Sigmoid colon (tissue), 7 donors: Measurements from ENCODE around the gene FXYD3. TPM values are rescaled to one million over a fixed set of nuclear protein-coding genes. Genes with fewer than 3 reads are reported as not detected.

Source experiments
- DNase-seq: peaks from one replicate; pipeline ENCODE4 v3.0.0-alpha.2; 2019
- H3K27ac ChIP-seq, 4 donors: fragments of 200-600 bp; sonication (generic); one replicate each; pipeline ENCODE4 v1.5.1; 2016 to 2019; ENCODE audit warnings: mild to moderate bottlenecking in 1 of 4
- H3K27me3 ChIP-seq, 3 donors: fragments of 200-600 bp; sonication (generic); one replicate each; pipeline ENCODE4 v1.5.1; 2019; ENCODE audit warnings: mild to moderate bottlenecking in 1 of 3
- H3K36me3 ChIP-seq, 4 donors: fragments of 200-600 bp; sonication (generic); one replicate each; pipeline ENCODE4 v1.5.1; 2016 to 2019
- H3K4me1 ChIP-seq, 4 donors: fragments of 200-600 bp; sonication (generic); one replicate each; pipeline ENCODE4 v1.5.1; 2017 to 2019
- H3K4me3 ChIP-seq, 4 donors: fragments of 200-600 bp; sonication (generic); one replicate each; pipeline ENCODE4 v1.5.1; 2017 to 2019; ENCODE audit warnings: mild to moderate bottlenecking in 2 of 4, moderate library complexity in 1 of 4
- H3K9me3 ChIP-seq, 4 donors: fragments of 200-600 bp in 3 of 4; sonication (generic) in 3 of 4; one replicate each; pipeline versions ENCODE4 v1.5.1 to v1.6.1; 2013 to 2019
- EP300 ChIP-seq, 4 donors: sonication (generic); formaldehyde crosslinking; IDR thresholded peaks; one replicate each; pipeline ENCODE4 v1.6.1; 2017; ENCODE audit warnings: antibody characterized with exemption in 4 of 4
- POLR2A ChIP-seq, 2 donors: fragments of 450-650 bp; IDR thresholded peaks; one replicate each; pipeline ENCODE4 v1.6.1; 2016; ENCODE audit warnings: antibody characterized with exemption in 2 of 2, mild to moderate bottlenecking in 2 of 2, moderate library complexity in 2 of 2
- POLR2AphosphoS5 ChIP-seq, 4 donors: sonication (generic); formaldehyde crosslinking; IDR thresholded peaks; one replicate each; pipeline ENCODE4 v1.6.1; 2017; ENCODE audit warnings: antibody characterized with exemption in 4 of 4
- WGBS, 2 donors: extraction: QIAGEN DNeasy Blood & Tissue Kit; methylation state at CpG; one replicate each; pipeline ENCODE4 v1.1.7; 2013; 5-methylcytosine and 5-hydroxymethylcytosine counted together
- intact Hi-C: fragments of 100-400 bp; cut with DNase I; formaldehyde crosslinking; loops from one replicate; pipeline ENCODE4 v1.15.1; 2023
- polyA plus RNA-seq, 3 donors: library from polyadenylated mRNA; stranded (reverse); fragments of 200-250 nt; gene quantifications; one replicate each; pipeline ENCODE4 v1.2.3, GENCODE V29; 2013
- total RNA-seq, 4 donors: library from RNA; depleted of rRNA; stranded (reverse); fragments of >200 nt; gene quantifications; one replicate each; pipeline ENCODE4 v1.1.0, GENCODE V29; 2016
- TF ChIP-seq, protein P1 (sequence below), 4 experiments: fragments of 450-650 bp in 3 of 4; fragments of 200-600 bp in 1 of 4; IDR thresholded peaks; one replicate each; pipeline ENCODE4 v1.5.1; 2016 to 2019; ENCODE audit warnings: antibody characterized with exemption in 4 of 4, mild to moderate bottlenecking in 3 of 4, moderate library complexity in 2 of 4
- donor health status: healthy with polysubstance abuse.
- donor health status: Bipolar disorder and iron deficiency.
- donor health status: healthy.

FXYD3 gene
- total and polyA plus RNA-seq, 7 donors, result 3.7 to 3,333 (median 15.3) TPM

DNA sequence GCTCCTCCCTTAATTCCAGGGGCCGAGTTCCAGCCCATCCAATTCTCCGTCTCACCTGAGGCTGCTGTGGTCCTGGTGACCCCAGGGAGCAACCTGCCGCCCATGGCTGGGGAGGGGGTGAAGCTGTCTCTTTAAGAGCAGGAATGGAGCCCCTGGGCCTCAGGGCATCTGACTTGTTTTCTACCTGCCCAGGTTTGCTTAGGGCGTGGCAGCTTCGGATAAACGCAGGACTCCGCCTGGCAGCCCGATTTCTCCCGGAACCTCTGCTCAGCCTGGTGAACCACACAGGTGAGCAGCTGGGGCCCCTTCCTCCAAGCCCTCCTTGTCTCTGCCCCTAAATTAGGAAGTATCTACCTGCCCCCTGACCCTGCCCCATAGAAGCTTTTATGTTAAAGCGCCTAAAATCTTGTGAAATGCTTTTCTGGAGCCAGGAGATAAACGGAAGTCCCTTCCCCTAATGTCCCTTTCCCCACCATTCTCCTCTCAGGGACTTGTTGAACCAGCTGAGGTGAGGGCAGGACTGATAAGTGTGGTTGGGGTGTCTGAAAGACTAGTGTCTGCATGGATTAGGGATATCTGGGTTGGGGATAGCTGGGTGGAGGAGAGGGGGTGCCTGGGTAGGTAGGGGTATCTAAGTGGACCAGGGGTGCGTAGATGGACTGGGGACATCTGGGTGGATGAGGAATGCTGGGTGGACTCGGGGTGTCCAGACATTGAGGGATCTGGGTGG lies 614 bp downstream of the FXYD3 start:
- Histone ChIP-seq H3K9me3 (no peaks in the 10 kb centered on the region), H3K27me3 (peaks cover 0 to 5% (median 0%) of the 10 kb centered on the region in 3 donors), H3K4me1 (peaks cover 0 to 10% (median 9%) of the 10 kb centered on the region in 4 donors), H3K27ac (peak overlapping the region; percentile 55 to 67 (median 61)), H3K4me3 (peak overlapping the region in 3 of 4 donors; percentile 27 to 31 (median 30)), H3K36me3 (no peaks in the 10 kb centered on the region)
- WGBS, 2 donors, result 13 to 68% methylated on average over 13 of the region's 13 CpGs
- intact Hi-C loops, result no loop called here
- TF ChIP-seq, protein P1, sequence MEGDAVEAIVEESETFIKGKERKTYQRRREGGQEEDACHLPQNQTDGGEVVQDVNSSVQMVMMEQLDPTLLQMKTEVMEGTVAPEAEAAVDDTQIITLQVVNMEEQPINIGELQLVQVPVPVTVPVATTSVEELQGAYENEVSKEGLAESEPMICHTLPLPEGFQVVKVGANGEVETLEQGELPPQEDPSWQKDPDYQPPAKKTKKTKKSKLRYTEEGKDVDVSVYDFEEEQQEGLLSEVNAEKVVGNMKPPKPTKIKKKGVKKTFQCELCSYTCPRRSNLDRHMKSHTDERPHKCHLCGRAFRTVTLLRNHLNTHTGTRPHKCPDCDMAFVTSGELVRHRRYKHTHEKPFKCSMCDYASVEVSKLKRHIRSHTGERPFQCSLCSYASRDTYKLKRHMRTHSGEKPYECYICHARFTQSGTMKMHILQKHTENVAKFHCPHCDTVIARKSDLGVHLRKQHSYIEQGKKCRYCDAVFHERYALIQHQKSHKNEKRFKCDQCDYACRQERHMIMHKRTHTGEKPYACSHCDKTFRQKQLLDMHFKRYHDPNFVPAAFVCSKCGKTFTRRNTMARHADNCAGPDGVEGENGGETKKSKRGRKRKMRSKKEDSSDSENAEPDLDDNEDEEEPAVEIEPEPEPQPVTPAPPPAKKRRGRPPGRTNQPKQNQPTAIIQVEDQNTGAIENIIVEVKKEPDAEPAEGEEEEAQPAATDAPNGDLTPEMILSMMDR (IDR thresholded peaks at IDR 0.05), result no peak
- peak in 1 of 2 donors; percentile 35 for TF ChIP-seq POLR2A (IDR thresholded peaks at IDR 0.05)
- DNase-seq, result no peak

DNA sequence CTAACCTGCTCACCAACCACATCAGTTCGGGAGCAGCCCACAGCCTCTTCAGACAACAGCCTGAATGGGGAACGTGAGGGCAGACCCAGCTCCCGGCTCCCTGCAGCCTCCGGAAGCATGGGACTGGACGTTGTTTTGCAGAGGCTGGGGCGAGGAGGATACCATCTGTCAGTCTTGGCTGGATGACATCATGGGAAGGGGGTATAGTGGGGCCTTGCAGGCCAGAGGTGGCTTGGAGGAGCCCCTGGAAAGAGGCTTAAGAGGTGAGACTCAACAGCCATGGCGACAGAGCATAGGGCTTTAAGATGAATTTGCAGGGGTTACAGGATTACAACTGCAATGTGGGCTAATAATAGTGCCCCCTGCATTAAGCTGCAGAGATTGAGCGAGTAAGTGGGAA lies 1.5 kb downstream of the FXYD3 start:
- DNase-seq, result no peak
- H3K9me3 ChIP-seq, result no peaks in the 10 kb centered on the region
- WGBS, 2 donors, result 12 to 47% methylated on average over 8 of the region's 8 CpGs
- H3K27ac ChIP-seq, result peak overlapping the region in 3 of 4 donors; percentile 55 to 67 (median 65)
- peaks cover 0 to 10% (median 9%) of the 10 kb centered on the region in 4 donors for H3K4me1 ChIP-seq
- intact Hi-C loops, result no loop called here
- TF ChIP-seq, protein P1 (IDR thresholded peaks at IDR 0.05), result no peak
- TF ChIP-seq POLR2AphosphoS5 (IDR thresholded peaks at IDR 0.05), result peak in 1 of 4 donors; percentile 38
- peak overlapping the region in 3 of 4 donors; percentile 27 to 31 (median 30) for H3K4me3 ChIP-seq
- peaks cover 0 to 5% (median 0%) of the 10 kb centered on the region in 3 donors for H3K27me3 ChIP-seq
- no peaks in the 10 kb centered on the region for H3K36me3 ChIP-seq

DNA sequence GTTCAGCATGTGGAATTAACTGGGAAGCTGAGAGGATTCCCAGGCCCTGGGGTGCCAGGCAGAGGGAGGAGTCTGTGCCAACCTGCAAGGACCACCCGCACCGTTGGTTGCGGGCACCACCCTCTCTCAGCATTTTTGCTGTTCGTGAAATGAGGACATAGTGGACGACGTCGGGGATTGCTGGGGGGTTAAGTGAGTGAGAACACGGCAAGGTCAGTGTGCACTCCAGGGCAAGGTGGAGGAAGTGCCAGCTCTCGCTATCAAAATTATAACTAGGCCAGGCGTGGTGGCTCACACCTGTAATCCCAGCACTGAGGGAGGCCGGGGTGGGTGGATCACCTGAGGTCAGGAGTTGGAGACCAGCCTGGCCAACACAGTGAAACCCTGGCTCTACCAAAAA lies 2.2 kb downstream of the FXYD3 start:
- TF ChIP-seq, protein P1 (IDR thresholded peaks at IDR 0.05), result no peak
- TF ChIP-seq POLR2A (IDR thresholded peaks at IDR 0.05) (no peak), EP300 (IDR thresholded peaks at IDR 0.05) (no peak), POLR2AphosphoS5 (IDR thresholded peaks at IDR 0.05) (no peak)
- Histone ChIP-seq H3K4me1 (peaks cover 0 to 14% (median 9%) of the 10 kb centered on the region in 4 donors), H3K27ac (peak overlapping the region in 3 of 4 donors; percentile 46 to 67 (median 65)), H3K4me3 (peak overlapping the region in 1 of 4 donors; percentile 30), H3K36me3 (no peaks in the 10 kb centered on the region), H3K27me3 (peaks cover 0 to 5% (median 0%) of the 10 kb centered on the region in 3 donors), H3K9me3 (no peaks in the 10 kb centered on the region)
- WGBS, 2 donors, result 18 to 68% methylated on average over 11 of the region's 11 CpGs
- no peak for DNase-seq
- intact Hi-C loops, result no loop called here

DNA sequence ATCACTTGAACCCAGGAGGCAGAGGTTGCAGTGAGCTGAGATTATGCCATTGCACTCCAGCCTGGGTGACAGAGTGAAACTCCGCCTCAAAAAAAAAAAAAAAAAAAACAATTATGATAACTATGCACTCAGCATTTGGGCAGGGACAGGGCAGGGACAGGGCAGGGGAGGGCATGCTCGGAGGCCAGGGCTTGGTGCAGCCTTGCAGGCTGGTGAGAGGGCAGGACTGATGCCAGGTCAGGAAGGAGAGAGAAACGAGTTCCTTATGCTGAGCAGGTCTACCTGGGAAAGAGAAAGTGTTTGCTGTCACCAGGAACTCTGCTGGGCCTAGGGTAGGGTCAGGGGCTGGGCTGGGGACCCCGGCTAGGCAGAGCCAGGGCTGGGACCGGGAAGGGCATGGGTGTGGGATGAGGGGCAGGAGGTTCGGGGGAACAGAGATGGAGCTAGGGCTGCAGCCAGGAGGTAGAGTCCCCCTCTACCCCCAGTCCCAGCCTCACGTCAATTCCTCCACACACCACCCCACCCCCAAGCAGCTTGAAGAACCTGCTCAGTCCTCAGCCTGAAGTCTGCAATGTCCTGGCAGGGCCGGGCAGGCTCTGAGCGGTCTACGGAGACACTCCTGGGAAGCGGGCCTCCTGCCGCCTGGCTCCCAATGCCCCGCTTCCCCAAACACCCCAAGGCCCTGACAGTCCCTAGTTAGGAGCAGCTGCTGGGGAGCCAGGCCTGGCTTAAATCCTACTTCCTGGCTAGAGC lies 2.8 kb downstream of the FXYD3 start:
- peaks cover 0 to 16% (median 10%) of the 10 kb centered on the region in 4 donors for H3K4me1 ChIP-seq
- no peaks in the 10 kb centered on the region for H3K36me3 ChIP-seq
- intact Hi-C loops, result no loop called here
- H3K9me3 ChIP-seq, result no peaks in the 10 kb centered on the region
- peaks cover 0 to 5% (median 0%) of the 10 kb centered on the region in 3 donors for H3K27me3 ChIP-seq
- TF ChIP-seq EP300 (IDR thresholded peaks at IDR 0.05) (no peak), POLR2A (IDR thresholded peaks at IDR 0.05) (peak in 1 of 2 donors; percentile 27), POLR2AphosphoS5 (IDR thresholded peaks at IDR 0.05) (peak in 2 of 4 donors; percentile 54 to 56)
- TF ChIP-seq, protein P1 (IDR thresholded peaks at IDR 0.05), result no peak
- WGBS, 2 donors, result 42 to 61% methylated on average over 13 of the region's 13 CpGs
- DNase-seq, result no peak
- peak overlapping the region in 2 of 4 donors; percentile 18 to 20 for H3K4me3 ChIP-seq
- peak overlapping the region; percentile 37 to 67 (median 58) for H3K27ac ChIP-seq
